A549 (cell line): ENCODE results near the gene MYO1B. TPM values are rescaled to one million over a fixed set of nuclear protein-coding genes. Genes with fewer than 3 reads are reported as not detected.

Source experiments
- ATAC-seq, 2 experiments: fragments of 200-7000 bp in 1 of 2; fragments of >200 bp in 1 of 2; cut with Nextera tagmentation in 1 of 2; cut with Tn5 transposase in 1 of 2; 3 replicates each; pipeline versions ENCODE4 v1.8.0 to v1.9.1; 2018 to 2020; ENCODE audit warnings: mild to moderate bottlenecking in 1 of 2, moderate library complexity in 1 of 2
- CTCF ChIA-PET: fragments of 300-600 bp; sonication (Branson Sonifier 250); formaldehyde crosslinking; extraction: SDS; loops from one replicate; lab custom pipeline; 2021; ENCODE audit warnings: antibody characterized with exemption, inconsistent platforms; lab: Yijun Ruan, JAX
- POLR2A ChIA-PET: fragments of 350-600 bp; formaldehyde crosslinking; extraction: SDS; loops from one replicate; lab custom pipeline; 2021; ENCODE audit warnings: antibody characterized with exemption, inconsistent platforms; lab: Yijun Ruan, JAX
- DNase-seq, 2 experiments: peaks; one replicate each; pipeline versions ENCODE4 v3.0.0 to v3.0.0-alpha.2; 2011 to 2016; ENCODE audit warnings: low read depth in 1 of 2, low spot score in 1 of 2
- FAIRE-seq: peaks from 2 replicates; lab custom pipeline; 2011; peaks lifted over from hg19 to GRCh38; lab: Jason Lieb, UNC
- H3K27ac ChIP-seq, 2 experiments: fragments of >200 bp; sonication (Bioruptor Twin); formaldehyde crosslinking; 3 replicates each; pipeline ENCODE4 v1.5.1; 2016 to 2017
- H3K4me1 ChIP-seq: fragments of >200 bp; sonication (Bioruptor Twin); formaldehyde crosslinking; 3 replicates; pipeline ENCODE4 v1.6.1; 2016
- H3K4me2 ChIP-seq: fragments of >200 bp; sonication (Bioruptor Twin); formaldehyde crosslinking; 3 replicates; pipeline ENCODE4 v1.6.1; 2016
- H3K4me3 ChIP-seq: fragments of >200 bp; sonication (Bioruptor Twin); formaldehyde crosslinking; 3 replicates; pipeline ENCODE4 v1.5.1; 2016
- H3K9me3 ChIP-seq: fragments of >200 bp; sonication (Bioruptor Twin); formaldehyde crosslinking; 3 replicates; pipeline ENCODE4 v1.6.1; 2016
- CBX2 ChIP-seq: fragments of 200-600 bp; sonication (generic); IDR thresholded peaks from 2 replicates; pipeline ENCODE4 v1.6.1; 2016; ENCODE audit warnings: low read depth, mild to moderate bottlenecking, borderline replicate concordance
- CEBPB ChIP-seq, 2 experiments: fragments of >200 bp in 1 of 2; sonication (Bioruptor Twin) in 1 of 2; formaldehyde crosslinking in 1 of 2; IDR thresholded peaks; 2 replicates each; pipeline ENCODE4 v1.6.1; 2012 to 2016
- CHD4 ChIP-seq: fragments of 200-600 bp; sonication (generic); IDR thresholded peaks from 2 replicates; pipeline ENCODE4 v1.6.1; 2016; ENCODE audit warnings: antibody characterized with exemption, mild to moderate bottlenecking, borderline replicate concordance
- EHF ChIP-seq: fragments of 250-450 bp; sonication (Bioruptor Pico); IDR thresholded peaks from 2 replicates; pipeline ENCODE4 v1.5.0; 2020; ENCODE audit warnings: mild to moderate bottlenecking
- EP300 ChIP-seq, 2 experiments: fragments of >200 bp; sonication (Bioruptor Twin); formaldehyde crosslinking; IDR thresholded peaks; 2 replicates in 1 of 2; 3 replicates in 1 of 2; pipeline ENCODE4 v1.6.1; 2016 to 2017
- FOSL2 ChIP-seq, 2 experiments: fragments of 450-650 bp in 1 of 2; fragments of >200 bp in 1 of 2; sonication (Bioruptor Twin) in 1 of 2; formaldehyde crosslinking; IDR thresholded peaks; 2 replicates each; pipeline versions ENCODE4 v1.5.0 to v1.6.1; 2016 to 2020; ENCODE audit warnings: mild to moderate bottlenecking in 1 of 2, moderate library complexity in 1 of 2
- GATA3 ChIP-seq: IDR thresholded peaks from 2 replicates; pipeline ENCODE4 v1.6.1; 2012; ENCODE audit warnings: borderline replicate concordance
- HDAC2 ChIP-seq: fragments of 200-600 bp; sonication (generic); IDR thresholded peaks from 2 replicates; pipeline ENCODE4 v1.6.1; 2016
- KDM5A ChIP-seq: fragments of 200-600 bp; sonication (generic); IDR thresholded peaks from 2 replicates; pipeline ENCODE4 v1.6.1; 2016; ENCODE audit warnings: antibody characterized with exemption, mild to moderate bottlenecking
- MAZ ChIP-seq: fragments of 150-350 bp; IDR thresholded peaks from 2 replicates; pipeline ENCODE4 v1.6.1; 2014; ENCODE audit warnings: antibody characterized with exemption, low read depth, low read length, borderline replicate concordance
- MYC ChIP-seq: IDR thresholded peaks from 2 replicates; pipeline ENCODE4 v1.6.1; 2012; ENCODE audit warnings: mild to moderate bottlenecking, inconsistent platforms, low read length, improper control_type of control experiment, borderline replicate concordance
- NR3C1 ChIP-seq: fragments of >200 bp; sonication (Bioruptor Twin); formaldehyde crosslinking; IDR thresholded peaks from 3 replicates; pipeline ENCODE4 v1.6.1; 2017
- PHF8 ChIP-seq: fragments of 200-600 bp; sonication (generic); IDR thresholded peaks from 2 replicates; pipeline ENCODE4 v1.6.1; 2016; ENCODE audit warnings: low read depth, mild to moderate bottlenecking, antibody characterized with exemption, moderate library complexity, borderline replicate concordance
- POLR2A ChIP-seq: IDR thresholded peaks from 2 replicates; pipeline ENCODE4 v1.6.1; 2012; ENCODE audit warnings: mild to moderate bottlenecking, low read length
- RAD21 ChIP-seq, 2 experiments: fragments of >200 bp in 1 of 2; sonication (Bioruptor Twin) in 1 of 2; formaldehyde crosslinking in 1 of 2; IDR thresholded peaks in 1 of 2; conservative IDR thresholded peaks in 1 of 2; 2 replicates in 1 of 2; 3 replicates in 1 of 2; pipeline ENCODE4 v1.6.1; 2012 to 2018; ENCODE audit warnings: inconsistent platforms in 1 of 2
- RARB ChIP-seq: fragments of 250-450 bp; sonication (Bioruptor Pico); IDR thresholded peaks from 2 replicates; pipeline ENCODE4 v1.8.0; 2021; ENCODE audit warnings: mild to moderate bottlenecking, moderate library complexity
- RCOR1 ChIP-seq: fragments of 150-350 bp; IDR thresholded peaks from 2 replicates; pipeline ENCODE4 v1.6.1; 2014; ENCODE audit warnings: antibody characterized with exemption, low read length, low read depth
- RFX5 ChIP-seq: fragments of 450-650 bp; IDR thresholded peaks from 2 replicates; pipeline ENCODE4 v1.7.1; 2014; ENCODE audit warnings: antibody characterized with exemption, mild to moderate bottlenecking, moderate library complexity
- SMC3 ChIP-seq: fragments of >200 bp; sonication (Bioruptor Twin); formaldehyde crosslinking; IDR thresholded peaks from 3 replicates; pipeline ENCODE4 v1.6.1; 2018; ENCODE audit warnings: inconsistent platforms
- WGBS: methylation state at CpG from one replicate; pipeline ENCODE4 v1.1.6; 2017; ENCODE audit errors: missing lambda C conversion rate; 5-methylcytosine and 5-hydroxymethylcytosine counted together
- polyA plus RNA-seq, 4 experiments: library from polyadenylated mRNA; depleted of rRNA in 3 of 4; stranded (reverse); fragments of >200 nt; fragmentation: RNase III in 1 of 4; extraction: RNeasy Plus Mini Kit Qiagen cat#74134 plus additional on column Dnase treatment in 1 of 4; gene quantifications; 2 replicates in 3 of 4; 3 replicates in 1 of 4; pipeline ENCODE4 v1.2.3, GENCODE V29; 2011 to 2017
- TF ChIP-seq, protein P1 (sequence below): fragments of >200 bp; sonication (Bioruptor Twin); formaldehyde crosslinking; IDR thresholded peaks from 3 replicates; pipeline ENCODE4 v1.6.1; 2016
- TF ChIP-seq, protein P2 (sequence below): IDR thresholded peaks from 2 replicates; pipeline ENCODE4 v1.6.1; 2012; ENCODE audit warnings: low read depth, borderline replicate concordance
- TF ChIP-seq, protein P3 (sequence below): fragments of 200-600 bp; sonication (generic); IDR thresholded peaks from 2 replicates; pipeline ENCODE4 v1.6.1; 2016; ENCODE audit warnings: antibody characterized with exemption, mild to moderate bottlenecking, moderate library complexity

MYO1B gene
- polyA plus RNA-seq, 2 of the 4 experiments (the other 2 are of a cell fraction): 77.7 to 159 TPM

DNA sequence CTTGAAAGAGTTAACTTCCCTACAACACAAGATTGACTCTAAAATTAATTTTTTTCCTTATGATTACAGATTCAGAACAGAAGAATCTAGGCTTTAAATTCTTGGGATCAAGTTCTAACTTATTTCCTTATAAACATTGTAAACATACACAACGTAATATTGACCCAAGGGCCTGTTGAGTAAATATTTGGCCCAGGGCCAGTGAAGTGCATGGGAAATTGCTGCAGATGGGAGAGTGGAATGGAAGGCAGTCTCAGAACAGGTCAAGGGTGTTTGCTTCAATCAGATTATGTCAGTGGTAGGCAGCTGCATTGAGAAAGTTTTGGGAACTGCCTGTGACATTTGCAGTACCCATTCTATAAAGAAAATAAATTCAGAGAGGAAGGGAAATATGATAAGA, 137.6 kb downstream of the MYO1B start:
- CTCF ChIA-PET: no interaction called here
- no peak overlapping the region for H3K4me3 ChIP-seq
- 14% methylated on average over 1 of the region's 1 CpG for WGBS
- DNase-seq (peak in 1 of 2 experiments; percentile 84), ATAC-seq (peak; percentile 32 to 82; a peak in 3 of 6 replicates), FAIRE-seq (no peak)
- TF ChIP-seq FOSL2 (IDR thresholded peaks at IDR 0.05) (no peak), FOSL2 (CRISPR knock-in tag; IDR thresholded peaks at IDR 0.05) (peak; percentile 55; the same call in 1 of the 2 replicates), GATA3 (peak; percentile 54; the same call in 1 of the 2 replicates), RCOR1 (no peak), CHD4 (no peak), CEBPB (IDR thresholded peaks at IDR 0.05) (peak in 1 of 2 experiments; percentile 54; a peak in 1 of 4 replicates), KDM5A (no peak), RARB (CRISPR knock-in tag) (no peak), RAD21 (conservative IDR thresholded peaks at IDR 0.05 in 1 of 2, IDR thresholded peaks at IDR 0.05 in 1 of 2) (no peak), SMC3 (no peak), RFX5 (no peak), POLR2A (no peak)
- TF ChIP-seq, protein P1, sequence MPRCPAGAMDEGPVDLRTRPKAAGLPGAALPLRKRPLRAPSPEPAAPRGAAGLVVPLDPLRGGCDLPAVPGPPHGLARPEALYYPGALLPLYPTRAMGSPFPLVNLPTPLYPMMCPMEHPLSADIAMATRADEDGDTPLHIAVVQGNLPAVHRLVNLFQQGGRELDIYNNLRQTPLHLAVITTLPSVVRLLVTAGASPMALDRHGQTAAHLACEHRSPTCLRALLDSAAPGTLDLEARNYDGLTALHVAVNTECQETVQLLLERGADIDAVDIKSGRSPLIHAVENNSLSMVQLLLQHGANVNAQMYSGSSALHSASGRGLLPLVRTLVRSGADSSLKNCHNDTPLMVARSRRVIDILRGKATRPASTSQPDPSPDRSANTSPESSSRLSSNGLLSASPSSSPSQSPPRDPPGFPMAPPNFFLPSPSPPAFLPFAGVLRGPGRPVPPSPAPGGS: no peak
- peaks cover 76% of the 10 kb centered on the region for H3K4me1 ChIP-seq
- H3K9me3 ChIP-seq: no peaks in the 10 kb centered on the region
- H3K27ac ChIP-seq: 0 out of 6 replicates have a peak overlapping the region, but pooled peaks have one; percentile 21 to 33
- POLR2A ChIA-PET: no interaction called here
- H3K4me2 ChIP-seq: peak overlapping the region; percentile 66

DNA sequence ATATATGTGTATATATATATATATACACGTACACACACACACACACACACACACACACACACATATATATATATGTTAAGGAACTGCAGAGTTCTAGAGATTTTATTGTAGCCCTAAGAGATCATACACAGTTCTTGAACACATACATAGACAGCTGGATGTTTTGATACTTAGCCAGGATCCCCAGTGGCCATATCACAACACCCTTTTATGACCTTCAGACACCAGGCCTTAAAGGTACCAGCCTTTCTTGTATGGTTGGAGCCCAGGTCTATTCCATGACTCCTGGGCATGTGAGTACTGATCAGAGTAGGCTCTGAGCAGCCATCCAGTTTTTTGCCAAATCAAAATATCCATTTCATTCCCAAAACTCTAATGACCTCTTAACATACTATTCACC, 138.3 kb downstream of the MYO1B start:
- ATAC-seq: no peak

More for the DNA sequence above, 138.3 kb downstream of the MYO1B start:
- WGBS: 23% methylated on average over 1 of the region's 1 CpG
- H3K9me3 ChIP-seq: no peaks in the 10 kb centered on the region
- DNase-seq (no peak), FAIRE-seq (no peak)
- TF ChIP-seq EHF (CRISPR knock-in tag): no peak
- no peak for TF ChIP-seq CBX2
- TF ChIP-seq MAZ: no peak
- no peak for TF ChIP-seq PHF8
- no peak for TF ChIP-seq NR3C1
- TF ChIP-seq, protein P2, sequence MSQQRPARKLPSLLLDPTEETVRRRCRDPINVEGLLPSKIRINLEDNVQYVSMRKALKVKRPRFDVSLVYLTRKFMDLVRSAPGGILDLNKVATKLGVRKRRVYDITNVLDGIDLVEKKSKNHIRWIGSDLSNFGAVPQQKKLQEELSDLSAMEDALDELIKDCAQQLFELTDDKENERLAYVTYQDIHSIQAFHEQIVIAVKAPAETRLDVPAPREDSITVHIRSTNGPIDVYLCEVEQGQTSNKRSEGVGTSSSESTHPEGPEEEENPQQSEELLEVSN: no peak
- no peak for TF ChIP-seq FOSL2 (IDR thresholded peaks at IDR 0.05)
- no peak for TF ChIP-seq FOSL2 (CRISPR knock-in tag; IDR thresholded peaks at IDR 0.05)
- TF ChIP-seq, protein P1: no peak
- TF ChIP-seq CHD4: no peak
- no peak for TF ChIP-seq KDM5A
- no peak for TF ChIP-seq HDAC2
- TF ChIP-seq MYC: no peak
- no peak for TF ChIP-seq EP300 (IDR thresholded peaks at IDR 0.05)
- TF ChIP-seq, protein P3, sequence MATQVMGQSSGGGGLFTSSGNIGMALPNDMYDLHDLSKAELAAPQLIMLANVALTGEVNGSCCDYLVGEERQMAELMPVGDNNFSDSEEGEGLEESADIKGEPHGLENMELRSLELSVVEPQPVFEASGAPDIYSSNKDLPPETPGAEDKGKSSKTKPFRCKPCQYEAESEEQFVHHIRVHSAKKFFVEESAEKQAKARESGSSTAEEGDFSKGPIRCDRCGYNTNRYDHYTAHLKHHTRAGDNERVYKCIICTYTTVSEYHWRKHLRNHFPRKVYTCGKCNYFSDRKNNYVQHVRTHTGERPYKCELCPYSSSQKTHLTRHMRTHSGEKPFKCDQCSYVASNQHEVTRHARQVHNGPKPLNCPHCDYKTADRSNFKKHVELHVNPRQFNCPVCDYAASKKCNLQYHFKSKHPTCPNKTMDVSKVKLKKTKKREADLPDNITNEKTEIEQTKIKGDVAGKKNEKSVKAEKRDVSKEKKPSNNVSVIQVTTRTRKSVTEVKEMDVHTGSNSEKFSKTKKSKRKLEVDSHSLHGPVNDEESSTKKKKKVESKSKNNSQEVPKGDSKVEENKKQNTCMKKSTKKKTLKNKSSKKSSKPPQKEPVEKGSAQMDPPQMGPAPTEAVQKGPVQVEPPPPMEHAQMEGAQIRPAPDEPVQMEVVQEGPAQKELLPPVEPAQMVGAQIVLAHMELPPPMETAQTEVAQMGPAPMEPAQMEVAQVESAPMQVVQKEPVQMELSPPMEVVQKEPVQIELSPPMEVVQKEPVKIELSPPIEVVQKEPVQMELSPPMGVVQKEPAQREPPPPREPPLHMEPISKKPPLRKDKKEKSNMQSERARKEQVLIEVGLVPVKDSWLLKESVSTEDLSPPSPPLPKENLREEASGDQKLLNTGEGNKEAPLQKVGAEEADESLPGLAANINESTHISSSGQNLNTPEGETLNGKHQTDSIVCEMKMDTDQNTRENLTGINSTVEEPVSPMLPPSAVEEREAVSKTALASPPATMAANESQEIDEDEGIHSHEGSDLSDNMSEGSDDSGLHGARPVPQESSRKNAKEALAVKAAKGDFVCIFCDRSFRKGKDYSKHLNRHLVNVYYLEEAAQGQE: no peak
- H3K4me1 ChIP-seq: peaks cover 73% of the 10 kb centered on the region
- no peak overlapping the region for H3K27ac ChIP-seq
- H3K4me3 ChIP-seq: no peak overlapping the region
- H3K4me2 ChIP-seq: peak overlapping the region; percentile 66; the same call in 1 of the 3 replicates
- POLR2A ChIA-PET: no interaction called here
- CTCF ChIA-PET: no interaction called here
